ENCODE measurements around the gene RER1. TPM values are rescaled to one million over a fixed set of nuclear protein-coding genes. Genes with fewer than 3 reads are reported as not detected.

RER1 gene
- total RNA-seq, 1 experiment from 2014 or later: 110 TPM

GRCh38 chr1:2430592-2430973 lies 38.9 kb downstream of the RER1 start:
- no peak overlapping the region for H3K4me3 Mint-ChIP-seq
- Histone ChIP-seq H2BK15ac (ENCODE audit: low read depth, low read length) (no peak overlapping the region), H3K4ac (ENCODE audit: low read depth, low read length) (no peak overlapping the region), H3K27me3 (ENCODE audit: insufficient read depth, low read length) (no peaks in the 10 kb centered on the region), H2AK5ac (ENCODE audit: insufficient read length, low read length) (no peak overlapping the region), H3K9ac (ENCODE audit: extremely low read depth, insufficient read length, low read length) (no peak overlapping the region), H3K18ac (ENCODE audit: insufficient read length, low read depth, low read length) (no peak overlapping the region), H2AFZ (ENCODE audit: low read length) (no peak overlapping the region), H3K23ac (ENCODE audit: insufficient read length, low read depth, low read length) (no peak overlapping the region), H2BK12ac (ENCODE audit: insufficient read length, low read depth, low read length) (no peak overlapping the region), H3K9me3 (ENCODE audit: control insufficient read depth, low read depth, low read length) (no peaks in the 10 kb centered on the region), H3K4me2 (ENCODE audit: insufficient read depth, insufficient read length, low read length) (no peak overlapping the region), H3K23me2 (ENCODE audit: insufficient read length, low read depth, low read length, poor library complexity, severe bottlenecking) (no peaks in the 10 kb centered on the region), H2BK120ac (ENCODE audit: low read depth, low read length, poor library complexity, severe bottlenecking) (no peak overlapping the region), H4K20me1 (ENCODE audit: control insufficient read depth, insufficient read depth, insufficient read length) (no peaks in the 10 kb centered on the region), H4K91ac (ENCODE audit: insufficient read length, low read depth, low read length) (no peak overlapping the region), H3T11ph (ENCODE audit: low read length) (no peak overlapping the region), H3K27ac (ENCODE audit: insufficient read length, low read depth, low read length) (no peak overlapping the region), H3K79me1 (ENCODE audit: insufficient read depth, low read depth, low read length, poor library complexity, severe bottlenecking) (no peaks in the 10 kb centered on the region), H3K56ac (ENCODE audit: insufficient read length, low read depth, low read length) (no peak overlapping the region), H3K79me2 (ENCODE audit: insufficient read depth, low read length) (no peaks in the 10 kb centered on the region), H2BK20ac (ENCODE audit: low read depth, low read length, poor library complexity, severe bottlenecking) (no peak overlapping the region), H4K8ac (replicated peaks; ENCODE audit: insufficient read length, low read depth, low read length) (no peak overlapping the region), H3K14ac (ENCODE audit: insufficient read depth, low read length) (no peak overlapping the region; the same call in 1 of the 2 replicates), H2BK5ac (ENCODE audit: insufficient read length, low read length) (no peak overlapping the region), H4K5ac (ENCODE audit: insufficient read length, low read depth, low read length) (no peak overlapping the region), H3K4me1 (ENCODE audit: insufficient read depth, low read length) (no peaks in the 10 kb centered on the region)
- H3K36me3 Mint-ChIP-seq (ENCODE audit: insufficient read depth in 1 of 3, low read depth in 3 of 3): no peaks in the 10 kb centered on the region; a peak in 1 of 7 replicates
- no peak overlapping the region for H3K27ac Mint-ChIP-seq
- H3K4me1 Mint-ChIP-seq: 0 out of 4 replicates have a peak, but pooled peaks cover 0 to 4% of the 10 kb centered on the region in 2 experiments
- no peak for TF ChIP-seq CTCF (conservative IDR thresholded peaks at IDR 0.05)
- no CpG with 5 or more reads among the region's 10 CpGs for WGBS (ENCODE audit: extremely low coverage, insufficient read length, low lambda C conversion rate)
- H3K27me3 Mint-ChIP-seq (ENCODE audit: low read depth): peaks cover 30% of the 10 kb centered on the region
- peaks cover 9 to 15% of the 10 kb centered on the region in 2 experiments for H3K9me3 Mint-ChIP-seq
- no peak for DNase-seq
